K562 (cell line): Measurements from ENCODE around the gene TMEM143. TPM values are rescaled to one million over a fixed set of nuclear protein-coding genes. Genes with fewer than 3 reads are reported as not detected.
A peak's percentile ranks its signal among the peaks of the same experiment; 100 is the strongest.

Source experiments
- ELF2 ChIP-seq: fragments of 250-450 bp; sonication (Bioruptor Pico); IDR thresholded peaks from 2 replicates; pipeline ENCODE4 v1.5.0; 2021; ENCODE audit warnings: mild to moderate bottlenecking
- ERF ChIP-seq: fragments of 450-650 bp; formaldehyde crosslinking; IDR thresholded peaks from 2 replicates; pipeline ENCODE4 v1.4.0; 2020; ENCODE audit warnings: mild to moderate bottlenecking, mixed read lengths
- FOS ChIP-seq: IDR thresholded peaks from 3 replicates; pipeline ENCODE4 v1.6.1; 2011; ENCODE audit not compliant: insufficient read length; ENCODE audit errors: extremely low read depth
- FOXM1 ChIP-seq, 2 experiments: fragments of 450-650 bp in 1 of 2; sonication (generic) in 1 of 2; formaldehyde crosslinking in 1 of 2; IDR thresholded peaks; 2 replicates each; pipeline versions ENCODE4 v1.6.1 to v1.9.0; 2017 to 2022; ENCODE audit warnings: low read depth in 2 of 2, mild to moderate bottlenecking in 2 of 2, missing genetic modification reagents in 1 of 2, moderate library complexity in 1 of 2
- ID3 ChIP-seq, 2 experiments: fragments of 250-450 bp in 1 of 2; fragments of 450-650 bp in 1 of 2; sonication (Bioruptor Pico) in 1 of 2; IDR thresholded peaks; 2 replicates each; pipeline versions ENCODE4 v1.6.1 to v1.8.0; 2016 to 2021; ENCODE audit warnings: mild to moderate bottlenecking in 2 of 2, moderate library complexity in 2 of 2, missing compliant biosample characterization in 1 of 2, missing genetic modification characterization in 1 of 2
- MGA ChIP-seq: fragments of 450-650 bp; IDR thresholded peaks from 2 replicates; pipeline ENCODE4 v1.6.1; 2016; ENCODE audit warnings: mild to moderate bottlenecking, moderate library complexity
- POU5F1 ChIP-seq: fragments of 150-350 bp; IDR thresholded peaks from 2 replicates; pipeline ENCODE4 v1.6.1; 2014; ENCODE audit warnings: borderline replicate concordance, low read length, low read depth, mild to moderate bottlenecking; ENCODE audit not compliant: partially characterized antibody
- PYGO2 ChIP-seq: fragments of 450-650 bp; IDR thresholded peaks from 2 replicates; pipeline ENCODE4 v1.6.1; 2016; ENCODE audit warnings: mild to moderate bottlenecking, missing genetic modification characterization, moderate library complexity, missing compliant biosample characterization
- RBM14 ChIP-seq: fragments of 200-400 bp; formaldehyde crosslinking; IDR thresholded peaks from 2 replicates; pipeline ENCODE4 v1.6.1; 2018; ENCODE audit warnings: low read depth, mild to moderate bottlenecking, low read length, moderate library complexity, borderline replicate concordance; ENCODE audit not compliant: insufficient read depth
- SAP30 ChIP-seq: fragments of 200-600 bp; sonication (generic); IDR thresholded peaks from 2 replicates; pipeline ENCODE4 v1.6.1; 2012; ENCODE audit warnings: borderline replicate concordance, low read depth, mild to moderate bottlenecking, moderate library complexity, low read length, control low read depth, inconsistent platforms; ENCODE audit not compliant: insufficient read depth, poor library complexity, severe bottlenecking
- ZFP1 ChIP-seq: fragments of 450-650 bp; formaldehyde crosslinking; IDR thresholded peaks from 2 replicates; pipeline ENCODE4 v1.4.0; 2020; ENCODE audit warnings: mild to moderate bottlenecking, mixed read lengths
- ZFX ChIP-seq: sonication (generic); formaldehyde crosslinking; IDR thresholded peaks from 2 replicates; pipeline ENCODE4 v1.8.0; 2022; ENCODE audit warnings: mild to moderate bottlenecking, missing genetic modification reagents, moderate library complexity
- ZNF224 ChIP-seq: sonication (generic); formaldehyde crosslinking; IDR thresholded peaks from 2 replicates; pipeline ENCODE4 v1.8.0; 2022; ENCODE audit warnings: mild to moderate bottlenecking, missing genetic modification reagents
- ZNF696 ChIP-seq: fragments of 250-450 bp; sonication (Bioruptor Pico); conservative IDR thresholded peaks from 2 replicates; pipeline ENCODE4 v1.4.0; 2020; ENCODE audit warnings: mild to moderate bottlenecking, moderate library complexity
- polyA plus RNA-seq, 8 experiments: library from polyadenylated mRNA; depleted of rRNA in 4 of 8; stranded (reverse) in 5 of 8; unstranded in 3 of 8; fragments of >200 nt; fragmentation: Nextera tagmentation in 2 of 8; fragmentation: Illumina TruSeq in 1 of 8; extraction: Ambion mirVana in 2 of 8; extraction: Trizol in 1 of 8; gene quantifications; 2 replicates each; pipeline versions ENCODE4 v1.2.1 to v1.2.3, GENCODE V29; 2011 to 2014; ENCODE audit warnings: inconsistent platforms in 1 of 8, missing spikeins in 1 of 8
- total RNA-seq, 7 experiments: library from RNA; depleted of rRNA in 6 of 7; stranded (reverse); fragments of >200 nt in 6 of 7; fragmentation: Illumina TruSeq in 2 of 7; extraction: Trizol in 2 of 7; gene quantifications; 2 replicates each; pipeline versions ENCODE4 v1.2.1 to v1.2.3, GENCODE V29; 2011 to 2021; ENCODE audit warnings: low replicate concordance in 1 of 7

TMEM143 gene
- total and polyA plus RNA-seq, 9 of the 15 experiments (the other 6 are each of a cell fraction or from before 2014, with no cell fraction given) = 0.66 to 8.8 (median 4.3) TPM

- TF ChIP-seq ID3 (CRISPR knock-in tag; IDR thresholded peaks at IDR 0.05) (no peak), ID3 (tag; IDR thresholded peaks at IDR 0.05) (no peak; the same call in 1 of the 2 replicates), ZNF696 (no peak), FOXM1 (IDR thresholded peaks at IDR 0.05; ENCODE audit: low read depth) (no peak), FOXM1 (CRISPR knock-in tag; IDR thresholded peaks at IDR 0.05; ENCODE audit: low read depth) (no peak; the same call in 1 of the 2 replicates), MGA (no peak), PYGO2 (tag) (no peak), RBM14 (no peak), ZNF224 (no peak), ZFX (CRISPR knock-in tag) (peak; percentile 100), ELF2 (CRISPR knock-in tag) (no peak), SAP30 (peak; percentile 73), ERF (CRISPR knock-in tag) (no peak), FOS (no peak), ZFP1 (CRISPR knock-in tag) (no peak), POU5F1 (no peak)
Observed at GRCh38 chr19:48390188-48391099, 26.7 kb upstream of the TMEM143 start (continued).
